Thoracic aorta (tissue), 2 donors: Measurements from ENCODE around the gene CD6. TPM values are rescaled to one million over a fixed set of nuclear protein-coding genes. Genes with fewer than 3 reads are reported as not detected.

Experiments used
- ATAC-seq: fragments of 150-250 bp; one replicate; pipeline ENCODE4 v1.8.0; 2017; ENCODE audit warnings: low read depth; ENCODE audit not compliant: insufficient number of reproducible peaks, low FRiP score
- DNase-seq: peaks from one replicate; pipeline ENCODE4 v3.0.0-alpha.2; 2020; ENCODE audit warnings: low spot score
- H3K27ac ChIP-seq, 2 donors: fragments of 200-600 bp; sonication (generic); 1 replicate in 1 of 2; 2 replicates in 1 of 2; pipeline ENCODE4 v1.5.1; 2016; ENCODE audit warnings: mild to moderate bottlenecking in 2 of 2, moderate library complexity in 2 of 2
- H3K27me3 ChIP-seq: fragments of 200-600 bp; sonication (generic); replicated peaks from 2 replicates; pipeline ENCODE4 v1.6.0; 2016; ENCODE audit warnings: mild to moderate bottlenecking; ENCODE audit not compliant: insufficient read depth
- H3K36me3 ChIP-seq: fragments of 200-600 bp; sonication (generic); one replicate; pipeline ENCODE4 v1.5.1; 2016
- H3K4me1 ChIP-seq, 2 donors: fragments of 200-600 bp; sonication (generic); 1 replicate in 1 of 2; 2 replicates in 1 of 2; pipeline versions ENCODE4 v1.5.1 to v1.6.0; 2016; ENCODE audit warnings: low read depth in 2 of 2, mild to moderate bottlenecking in 1 of 2; ENCODE audit not compliant: control insufficient read depth in 1 of 2
- H3K4me3 ChIP-seq: fragments of 200-600 bp; sonication (generic); 2 replicates; pipeline ENCODE4 v1.5.1; 2016; ENCODE audit warnings: mild to moderate bottlenecking
- H3K9me3 ChIP-seq: fragments of 200-600 bp; sonication (generic); 2 replicates; pipeline ENCODE4 v1.5.1; 2016
- CTCF ChIP-seq: fragments of 200-600 bp; sonication (generic); IDR thresholded peaks from one replicate; pipeline ENCODE4 v1.5.1; 2019; ENCODE audit warnings: antibody characterized with exemption
- total RNA-seq, 2 donors: library from RNA; depleted of rRNA; stranded (reverse); fragments of >200 nt; gene quantifications; one replicate each; pipeline versions ENCODE4 v1.1.0 to v1.2.3, GENCODE V29; 2016

Gene CD6
- total RNA-seq, 2 donors from 2014 or later = 2.2 to 3.3 TPM

GRCh38 chr11:61049859-61050258 lies 78.4 kb downstream of the CD6 start:
- Histone ChIP-seq H3K27ac (no peak overlapping the region), H3K9me3 (no peaks in the 10 kb centered on the region), H3K4me1 (no peaks in the 10 kb centered on the region), H3K27me3 (no peaks in the 10 kb centered on the region), H3K4me3 (no peak overlapping the region), H3K36me3 (no peaks in the 10 kb centered on the region)
- DNase-seq = no peak
- no peak for TF ChIP-seq CTCF
- ATAC-seq = no peak

GRCh38 chr11:61052182-61052972 lies 80.9 kb downstream of the CD6 start:
- TF ChIP-seq CTCF = no peak
- no peak for ATAC-seq
- Histone ChIP-seq H3K4me3 (no peak overlapping the region), H3K4me1 (no peaks in the 10 kb centered on the region), H3K9me3 (no peaks in the 10 kb centered on the region), H3K27ac (no peak overlapping the region), H3K27me3 (no peaks in the 10 kb centered on the region), H3K36me3 (no peaks in the 10 kb centered on the region)
- no peak for DNase-seq

GRCh38 chr11:61053191-61053590 lies 81.7 kb downstream of the CD6 start:
- DNase-seq = no peak

GRCh38 chr11:61054513-61054912 lies 83.0 kb downstream of the CD6 start:
- Histone ChIP-seq H3K4me3 (no peak overlapping the region), H3K4me1 (no peaks in the 10 kb centered on the region), H3K36me3 (no peaks in the 10 kb centered on the region), H3K9me3 (no peaks in the 10 kb centered on the region), H3K27me3 (no peaks in the 10 kb centered on the region), H3K27ac (no peak overlapping the region)
- DNase-seq (no peak), ATAC-seq (no peak)
- TF ChIP-seq CTCF = no peak

More at GRCh38 chr11:61053191-61053590, 81.7 kb downstream of the CD6 start:
- ATAC-seq = no peak
- Histone ChIP-seq H3K36me3 (no peaks in the 10 kb centered on the region), H3K27ac (no peak overlapping the region), H3K27me3 (no peaks in the 10 kb centered on the region), H3K4me3 (no peak overlapping the region), H3K4me1 (no peaks in the 10 kb centered on the region), H3K9me3 (no peaks in the 10 kb centered on the region)
- TF ChIP-seq CTCF = no peak

- no peak for TF ChIP-seq CTCF
- DNase-seq = no peak
- no peak for ATAC-seq
Observed at GRCh38 chr11:61054927-61055562, 83.6 kb downstream of the CD6 start.

More at GRCh38 chr11:61054927-61055562, 83.6 kb downstream of the CD6 start:
- no peaks in the 10 kb centered on the region for H3K4me1 ChIP-seq
- no peaks in the 10 kb centered on the region for H3K27me3 ChIP-seq
- no peak overlapping the region for H3K27ac ChIP-seq
- no peaks in the 10 kb centered on the region for H3K36me3 ChIP-seq
- H3K9me3 ChIP-seq = no peaks in the 10 kb centered on the region
- no peak overlapping the region for H3K4me3 ChIP-seq
